ENCODE measurements around the gene CHID1. TPM values are rescaled to one million over a fixed set of nuclear protein-coding genes. Genes with fewer than 3 reads are reported as not detected.

The CHID1 gene
- total RNA-seq, 4 donors from 2014 or later, result 37.4 to 55.4 (median 47.2) TPM

GRCh38 chr11:831961-832528, 78.6 kb downstream of the CHID1 start:
- intact Hi-C loops (cut with DNase I), result no loop called here
- H3K36me3 ChIP-seq, result peaks cover 5 to 14% (median 13%) of the 10 kb centered on the region in 4 donors
- H3K27ac ChIP-seq (replicated peaks in 1 of 4), result peak overlapping the region; percentile 88 to 93 (median 90)
- DNase-seq (ENCODE audit: extremely low spot score), result no peak
- no peak for TF ChIP-seq EP300 (IDR thresholded peaks at IDR 0.05)
- TF ChIP-seq POLR2AphosphoS5 (IDR thresholded peaks at IDR 0.05), result no peak
- TF ChIP-seq CTCF (IDR thresholded peaks at IDR 0.05), result no peak
- no peak for TF ChIP-seq POLR2A (IDR thresholded peaks at IDR 0.05; ENCODE audit: low read depth)
- no peaks in the 10 kb centered on the region for H3K9me3 ChIP-seq
- peaks cover 86 to 96% (median 94%) of the 10 kb centered on the region in 4 donors for H3K4me1 ChIP-seq
- H3K27me3 ChIP-seq, result peaks cover 0 to 55% (median 43%) of the 10 kb centered on the region in 4 donors
- H3K4me3 ChIP-seq, result peak overlapping the region; percentile 78 to 94 (median 84)
- 58% methylated on average over 22 of the region's 23 CpGs for WGBS

- Histone ChIP-seq H3K4me1 (peaks cover 86 to 96% (median 94%) of the 10 kb centered on the region in 4 donors), H3K4me3 (peak overlapping the region in 2 of 4 donors; percentile 39 to 43), H3K27ac (replicated peaks in 1 of 4) (no peak overlapping the region), H3K27me3 (peaks cover 0 to 63% (median 51%) of the 10 kb centered on the region in 4 donors), H3K36me3 (peaks cover 0 to 6% (median 5%) of the 10 kb centered on the region in 4 donors), H3K9me3 (no peaks in the 10 kb centered on the region)
- no peak for DNase-seq (ENCODE audit: extremely low spot score)
- no peak for TF ChIP-seq POLR2AphosphoS5 (IDR thresholded peaks at IDR 0.05)
- no peak for TF ChIP-seq CTCF (IDR thresholded peaks at IDR 0.05)
- TF ChIP-seq EP300 (IDR thresholded peaks at IDR 0.05), result no peak
- TF ChIP-seq POLR2A (IDR thresholded peaks at IDR 0.05; ENCODE audit: low read depth), result no peak
- 82% methylated on average over 7 of the region's 31 CpGs for WGBS
- intact Hi-C loops (cut with DNase I), result no loop called here
These were observed 79.3 kb downstream of the CHID1 start for GRCh38 chr11:831118-831864.

GRCh38 chr11:830295-831117, 80.1 kb downstream of the CHID1 start:
- intact Hi-C loops (cut with DNase I), result no loop called here
- DNase-seq (ENCODE audit: extremely low spot score), result no peak
- Histone ChIP-seq H3K27ac (replicated peaks in 1 of 4) (peak overlapping the region in 1 of 4 donors; percentile 68), H3K27me3 (peaks cover 0 to 71% (median 58%) of the 10 kb centered on the region in 4 donors), H3K4me3 (peak overlapping the region; percentile 39 to 54 (median 45)), H3K36me3 (peaks cover under 1 to 7% (median 3%) of the 10 kb centered on the region in 4 donors), H3K9me3 (no peaks in the 10 kb centered on the region), H3K4me1 (peaks cover 84 to 96% (median 91%) of the 10 kb centered on the region in 4 donors)
- no CpG with 5 or more reads among the region's 78 CpGs for WGBS
- TF ChIP-seq EP300 (IDR thresholded peaks at IDR 0.05) (no peak), CTCF (IDR thresholded peaks at IDR 0.05) (no peak), POLR2AphosphoS5 (IDR thresholded peaks at IDR 0.05) (peak in 1 of 2 donors; percentile 64), POLR2A (IDR thresholded peaks at IDR 0.05; ENCODE audit: low read depth) (no peak)

- peaks cover 7 to 13% (median 10%) of the 10 kb centered on the region in 4 donors for H3K36me3 ChIP-seq
- peak overlapping the region; percentile 39 to 54 (median 45) for H3K4me3 ChIP-seq
- H3K27me3 ChIP-seq, result peaks cover 0 to 77% (median 62%) of the 10 kb centered on the region in 4 donors
- H3K27ac ChIP-seq (replicated peaks in 1 of 4), result peak overlapping the region; percentile 36 to 68 (median 49)
- intact Hi-C loops (cut with DNase I), result no loop called here
- no peak for TF ChIP-seq CTCF (IDR thresholded peaks at IDR 0.05)
- no peak for TF ChIP-seq POLR2A (IDR thresholded peaks at IDR 0.05; ENCODE audit: low read depth)
- TF ChIP-seq EP300 (IDR thresholded peaks at IDR 0.05), result no peak
- TF ChIP-seq POLR2AphosphoS5 (IDR thresholded peaks at IDR 0.05), result no peak
- peaks cover 78 to 90% (median 85%) of the 10 kb centered on the region in 4 donors for H3K4me1 ChIP-seq
- H3K9me3 ChIP-seq, result no peaks in the 10 kb centered on the region
- WGBS, result no CpG with 5 or more reads among the region's 39 CpGs
- DNase-seq (ENCODE audit: extremely low spot score), result no peak
These were observed 80.7 kb downstream of the CHID1 start for GRCh38 chr11:829847-830294.

All from esophagus muscularis mucosa (tissue), 4 donors.